Measurements from ENCODE around the gene RIOK1. TPM values are rescaled to one million over a fixed set of nuclear protein-coding genes. Genes with fewer than 3 reads are reported as not detected.

The RIOK1 gene
- total and polyA plus RNA-seq, 2 of the 13 experiments (the other 11 are each of a cell fraction or from before 2014, with no cell fraction given) = 9.4 to 37.8 TPM

GRCh38 chr6:7389451-7390225 lies at the start of gene RIOK1, which contains the start of gene CAGE1 (continued):
- TF ChIP-seq, protein P1, sequence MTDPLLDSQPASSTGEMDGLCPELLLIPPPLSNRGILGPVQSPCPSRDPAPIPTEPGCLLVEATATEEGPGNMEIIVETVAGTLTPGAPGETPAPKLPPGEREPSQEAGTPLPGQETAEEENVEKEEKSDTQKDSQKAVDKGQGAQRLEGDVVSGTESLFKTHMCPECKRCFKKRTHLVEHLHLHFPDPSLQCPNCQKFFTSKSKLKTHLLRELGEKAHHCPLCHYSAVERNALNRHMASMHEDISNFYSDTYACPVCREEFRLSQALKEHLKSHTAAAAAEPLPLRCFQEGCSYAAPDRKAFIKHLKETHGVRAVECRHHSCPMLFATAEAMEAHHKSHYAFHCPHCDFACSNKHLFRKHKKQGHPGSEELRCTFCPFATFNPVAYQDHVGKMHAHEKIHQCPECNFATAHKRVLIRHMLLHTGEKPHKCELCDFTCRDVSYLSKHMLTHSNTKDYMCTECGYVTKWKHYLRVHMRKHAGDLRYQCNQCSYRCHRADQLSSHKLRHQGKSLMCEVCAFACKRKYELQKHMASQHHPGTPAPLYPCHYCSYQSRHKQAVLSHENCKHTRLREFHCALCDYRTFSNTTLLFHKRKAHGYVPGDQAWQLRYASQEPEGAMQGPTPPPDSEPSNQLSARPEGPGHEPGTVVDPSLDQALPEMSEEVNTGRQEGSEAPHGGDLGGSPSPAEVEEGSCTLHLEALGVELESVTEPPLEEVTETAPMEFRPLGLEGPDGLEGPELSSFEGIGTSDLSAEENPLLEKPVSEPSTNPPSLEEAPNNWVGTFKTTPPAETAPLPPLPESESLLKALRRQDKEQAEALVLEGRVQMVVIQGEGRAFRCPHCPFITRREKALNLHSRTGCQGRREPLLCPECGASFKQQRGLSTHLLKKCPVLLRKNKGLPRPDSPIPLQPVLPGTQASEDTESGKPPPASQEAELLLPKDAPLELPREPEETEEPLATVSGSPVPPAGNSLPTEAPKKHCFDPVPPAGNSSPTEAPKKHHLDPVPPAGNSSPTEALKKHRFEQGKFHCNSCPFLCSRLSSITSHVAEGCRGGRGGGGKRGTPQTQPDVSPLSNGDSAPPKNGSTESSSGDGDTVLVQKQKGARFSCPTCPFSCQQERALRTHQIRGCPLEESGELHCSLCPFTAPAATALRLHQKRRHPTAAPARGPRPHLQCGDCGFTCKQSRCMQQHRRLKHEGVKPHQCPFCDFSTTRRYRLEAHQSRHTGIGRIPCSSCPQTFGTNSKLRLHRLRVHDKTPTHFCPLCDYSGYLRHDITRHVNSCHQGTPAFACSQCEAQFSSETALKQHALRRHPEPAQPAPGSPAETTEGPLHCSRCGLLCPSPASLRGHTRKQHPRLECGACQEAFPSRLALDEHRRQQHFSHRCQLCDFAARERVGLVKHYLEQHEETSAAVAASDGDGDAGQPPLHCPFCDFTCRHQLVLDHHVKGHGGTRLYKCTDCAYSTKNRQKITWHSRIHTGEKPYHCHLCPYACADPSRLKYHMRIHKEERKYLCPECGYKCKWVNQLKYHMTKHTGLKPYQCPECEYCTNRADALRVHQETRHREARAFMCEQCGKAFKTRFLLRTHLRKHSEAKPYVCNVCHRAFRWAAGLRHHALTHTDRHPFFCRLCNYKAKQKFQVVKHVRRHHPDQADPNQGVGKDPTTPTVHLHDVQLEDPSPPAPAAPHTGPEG (CRISPR knock-in tag; IDR thresholded peaks at IDR 0.05) = peak; percentile 90; the same call in 1 of the 2 replicates
- peak; percentile 97 for TF ChIP-seq ZNF616 (CRISPR knock-in tag; IDR thresholded peaks at IDR 0.05; ENCODE audit: low read depth)
- TF ChIP-seq EZH2 (conservative IDR thresholded peaks at IDR 0.05; ENCODE audit: low read depth, low read length) = no peak
- TF ChIP-seq, protein P2, sequence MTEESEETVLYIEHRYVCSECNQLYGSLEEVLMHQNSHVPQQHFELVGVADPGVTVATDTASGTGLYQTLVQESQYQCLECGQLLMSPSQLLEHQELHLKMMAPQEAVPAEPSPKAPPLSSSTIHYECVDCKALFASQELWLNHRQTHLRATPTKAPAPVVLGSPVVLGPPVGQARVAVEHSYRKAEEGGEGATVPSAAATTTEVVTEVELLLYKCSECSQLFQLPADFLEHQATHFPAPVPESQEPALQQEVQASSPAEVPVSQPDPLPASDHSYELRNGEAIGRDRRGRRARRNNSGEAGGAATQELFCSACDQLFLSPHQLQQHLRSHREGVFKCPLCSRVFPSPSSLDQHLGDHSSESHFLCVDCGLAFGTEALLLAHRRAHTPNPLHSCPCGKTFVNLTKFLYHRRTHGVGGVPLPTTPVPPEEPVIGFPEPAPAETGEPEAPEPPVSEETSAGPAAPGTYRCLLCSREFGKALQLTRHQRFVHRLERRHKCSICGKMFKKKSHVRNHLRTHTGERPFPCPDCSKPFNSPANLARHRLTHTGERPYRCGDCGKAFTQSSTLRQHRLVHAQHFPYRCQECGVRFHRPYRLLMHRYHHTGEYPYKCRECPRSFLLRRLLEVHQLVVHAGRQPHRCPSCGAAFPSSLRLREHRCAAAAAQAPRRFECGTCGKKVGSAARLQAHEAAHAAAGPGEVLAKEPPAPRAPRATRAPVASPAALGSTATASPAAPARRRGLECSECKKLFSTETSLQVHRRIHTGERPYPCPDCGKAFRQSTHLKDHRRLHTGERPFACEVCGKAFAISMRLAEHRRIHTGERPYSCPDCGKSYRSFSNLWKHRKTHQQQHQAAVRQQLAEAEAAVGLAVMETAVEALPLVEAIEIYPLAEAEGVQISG (CRISPR knock-in tag; IDR thresholded peaks at IDR 0.05) = peak; percentile 93
- TF ChIP-seq ZBTB40 (IDR thresholded peaks at IDR 0.05) = peak; percentile 93
- peak; percentile 89 for TF ChIP-seq ZBTB40 (CRISPR knock-in tag; IDR thresholded peaks at IDR 0.05)
- TF ChIP-seq RFX1 (IDR thresholded peaks at IDR 0.05) = no peak
- TF ChIP-seq MLX (CRISPR knock-in tag; IDR thresholded peaks at IDR 0.05) = peak; percentile 70; the same call in 1 of the 2 replicates
- peak; percentile 27 for TF ChIP-seq CREB1 (IDR thresholded peaks at IDR 0.05)
- TF ChIP-seq CREB1 (CRISPR knock-in tag; IDR thresholded peaks at IDR 0.05) = peak; percentile 81

Data from HepG2 (cell line).